ENCODE results near the gene STRN3. TPM values are rescaled to one million over a fixed set of nuclear protein-coding genes. Genes with fewer than 3 reads are reported as not detected.

The STRN3 gene
- total and polyA plus RNA-seq, 4 donors, result 6.8 to 47.5 (median 31.2) TPM

DNA sequence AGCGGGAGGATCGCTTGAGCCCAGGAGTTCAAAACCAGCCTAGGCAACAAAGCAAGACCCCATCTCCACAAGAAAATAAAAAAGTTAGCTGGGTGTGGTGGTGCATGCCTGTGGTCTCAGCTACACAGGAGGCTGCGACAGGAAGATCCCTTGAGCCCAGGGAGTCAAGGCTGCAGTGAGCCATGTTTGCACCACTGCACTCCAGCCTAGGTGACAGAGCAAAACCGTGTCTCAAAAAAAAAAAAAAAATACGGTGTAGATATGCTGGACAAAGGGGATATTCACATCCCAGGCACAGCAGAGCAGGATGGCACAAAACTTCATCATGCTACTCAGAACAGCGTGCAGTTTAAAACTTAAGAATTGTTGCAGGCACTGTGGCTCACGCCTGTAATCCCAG is 24.8 kb upstream of the STRN3 start:
- H3K36me3 ChIP-seq (ENCODE audit: control insufficient read depth in 4 of 4, insufficient read depth in 3 of 4, low read depth in 1 of 4, low read length in 3 of 4), result no peaks in the 10 kb centered on the region
- WGBS, result 94% methylated on average over 7 of the region's 7 CpGs
- TF ChIP-seq, protein P1, sequence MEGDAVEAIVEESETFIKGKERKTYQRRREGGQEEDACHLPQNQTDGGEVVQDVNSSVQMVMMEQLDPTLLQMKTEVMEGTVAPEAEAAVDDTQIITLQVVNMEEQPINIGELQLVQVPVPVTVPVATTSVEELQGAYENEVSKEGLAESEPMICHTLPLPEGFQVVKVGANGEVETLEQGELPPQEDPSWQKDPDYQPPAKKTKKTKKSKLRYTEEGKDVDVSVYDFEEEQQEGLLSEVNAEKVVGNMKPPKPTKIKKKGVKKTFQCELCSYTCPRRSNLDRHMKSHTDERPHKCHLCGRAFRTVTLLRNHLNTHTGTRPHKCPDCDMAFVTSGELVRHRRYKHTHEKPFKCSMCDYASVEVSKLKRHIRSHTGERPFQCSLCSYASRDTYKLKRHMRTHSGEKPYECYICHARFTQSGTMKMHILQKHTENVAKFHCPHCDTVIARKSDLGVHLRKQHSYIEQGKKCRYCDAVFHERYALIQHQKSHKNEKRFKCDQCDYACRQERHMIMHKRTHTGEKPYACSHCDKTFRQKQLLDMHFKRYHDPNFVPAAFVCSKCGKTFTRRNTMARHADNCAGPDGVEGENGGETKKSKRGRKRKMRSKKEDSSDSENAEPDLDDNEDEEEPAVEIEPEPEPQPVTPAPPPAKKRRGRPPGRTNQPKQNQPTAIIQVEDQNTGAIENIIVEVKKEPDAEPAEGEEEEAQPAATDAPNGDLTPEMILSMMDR (IDR thresholded peaks at IDR 0.05; ENCODE audit: low read depth, low read length, missing input control), result no peak
- no peak overlapping the region for H3K27ac ChIP-seq (ENCODE audit: low read depth in 1 of 2, low read length in 2 of 2)
- H3K4me3 ChIP-seq (ENCODE audit: low read depth in 1 of 3, low read length in 3 of 3), result no peak overlapping the region
- DNase-seq (ENCODE audit: low spot score), result no peak
- H3K27me3 ChIP-seq (ENCODE audit: control insufficient read depth in 4 of 4, insufficient read depth in 4 of 4, low read length in 3 of 4), result no peaks in the 10 kb centered on the region
- no peaks in the 10 kb centered on the region for H3K9me3 ChIP-seq (ENCODE audit: control insufficient read depth in 4 of 4, low read length in 3 of 4)
- peaks cover 4 to 10% (median 6%) of the 10 kb centered on the region in 4 donors for H3K4me1 ChIP-seq (ENCODE audit: control insufficient read depth in 4 of 4, insufficient read depth in 4 of 4, low read length in 3 of 4)
- H3K9ac ChIP-seq (ENCODE audit: low read depth in 1 of 2, low read length in 2 of 2), result no peak overlapping the region

- H3K27me3 ChIP-seq (ENCODE audit: control insufficient read depth in 4 of 4, insufficient read depth in 4 of 4, low read length in 3 of 4), result no peaks in the 10 kb centered on the region
- no peak overlapping the region for H3K4me3 ChIP-seq (ENCODE audit: low read depth in 1 of 3, low read length in 3 of 3)
- no peak overlapping the region for H3K9ac ChIP-seq (ENCODE audit: low read depth in 1 of 2, low read length in 2 of 2)
- no peaks in the 10 kb centered on the region for H3K36me3 ChIP-seq (ENCODE audit: control insufficient read depth in 4 of 4, insufficient read depth in 3 of 4, low read depth in 1 of 4, low read length in 3 of 4)
- H3K9me3 ChIP-seq (ENCODE audit: control insufficient read depth in 4 of 4, low read length in 3 of 4), result no peaks in the 10 kb centered on the region
- H3K4me1 ChIP-seq (ENCODE audit: control insufficient read depth in 4 of 4, insufficient read depth in 4 of 4, low read length in 3 of 4), result peaks cover 0 to 4% (median 2%) of the 10 kb centered on the region in 4 donors
- TF ChIP-seq RXRA (IDR thresholded peaks at IDR 0.05) (no peak), RAD21 (IDR thresholded peaks at IDR 0.05) (no peak), TAF1 (conservative IDR thresholded peaks at IDR 0.05) (no peak)
- DNase-seq (ENCODE audit: low spot score), result no peak
- WGBS, result 95% methylated on average over 10 of the region's 10 CpGs
- no peak overlapping the region for H3K27ac ChIP-seq (ENCODE audit: low read depth in 1 of 2, low read length in 2 of 2)
Observed at GRCh38 chr14:31047503-31047902, 21.3 kb upstream of the STRN3 start.

DNA sequence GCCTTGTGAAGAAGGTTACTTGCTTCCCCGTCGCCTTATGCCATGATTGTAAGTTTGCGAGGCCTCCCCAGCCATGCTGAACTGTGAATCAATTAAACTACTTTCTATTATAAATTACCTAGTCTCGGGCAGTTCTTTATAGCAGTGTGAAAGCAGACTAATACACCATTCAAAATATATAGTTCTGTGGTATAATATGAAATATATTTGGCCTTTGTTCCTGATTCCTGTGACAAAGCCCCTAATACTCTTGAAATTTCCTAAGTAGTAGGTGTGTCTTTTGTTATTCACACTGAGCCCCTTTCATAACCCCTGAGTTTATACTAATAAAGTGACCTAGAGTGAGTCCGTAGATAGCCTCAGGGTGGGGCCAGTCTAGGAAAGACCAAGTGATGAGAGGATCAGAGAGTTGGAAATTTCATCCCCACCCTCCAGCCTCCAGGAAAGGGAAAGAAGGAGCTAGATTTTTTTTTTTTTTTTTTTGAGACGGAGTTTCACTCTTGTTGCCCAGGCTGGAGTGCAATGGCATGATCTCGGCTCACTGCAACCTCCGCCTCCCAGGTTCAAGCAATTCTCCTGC is 19.4 kb upstream of the STRN3 start:
- Histone ChIP-seq H3K4me3 (ENCODE audit: low read depth in 1 of 3, low read length in 3 of 3) (no peak overlapping the region), H3K4me1 (ENCODE audit: control insufficient read depth in 4 of 4, insufficient read depth in 4 of 4, low read length in 3 of 4) (peaks cover 0 to 4% (median 2%) of the 10 kb centered on the region in 4 donors), H3K27ac (ENCODE audit: low read depth in 1 of 2, low read length in 2 of 2) (no peak overlapping the region), H3K9ac (ENCODE audit: low read depth in 1 of 2, low read length in 2 of 2) (no peak overlapping the region), H3K36me3 (ENCODE audit: control insufficient read depth in 4 of 4, insufficient read depth in 3 of 4, low read depth in 1 of 4, low read length in 3 of 4) (no peaks in the 10 kb centered on the region), H3K27me3 (ENCODE audit: control insufficient read depth in 4 of 4, insufficient read depth in 4 of 4, low read length in 3 of 4) (no peaks in the 10 kb centered on the region), H3K9me3 (ENCODE audit: control insufficient read depth in 4 of 4, low read length in 3 of 4) (no peaks in the 10 kb centered on the region)
- WGBS, result 91% methylated on average over 8 of the region's 8 CpGs
- DNase-seq (ENCODE audit: low spot score), result no peak
- no peak for TF ChIP-seq REST (IDR thresholded peaks at IDR 0.05)
- TF ChIP-seq, protein P1 (IDR thresholded peaks at IDR 0.05; ENCODE audit: low read depth, low read length, missing input control), result no peak
- no peak for TF ChIP-seq FOXA1 (IDR thresholded peaks at IDR 0.05)
- no peak for TF ChIP-seq YY1 (IDR thresholded peaks at IDR 0.05)

Data from liver (tissue), 9 donors.